Naive B cell (primary cell): ENCODE measurements around the gene GOSR1. TPM values are rescaled to one million over a fixed set of nuclear protein-coding genes. Genes with fewer than 3 reads are reported as not detected.
"Not testable (repeated sequence)": the region's sequence is repeated elsewhere in the genome, so short reads cannot be mapped to it uniquely, and the experiment has no call there.

Experiments
- ATAC-seq, 2 donors: fragments of 150-1000 bp; cut with Tn5 transposase; 2 replicates each; pipeline ENCODE4 v1.10.0; 2021; ENCODE audit warnings: low read depth in 2 of 2, mild to moderate bottlenecking in 2 of 2, moderate library complexity in 2 of 2
- DNase-seq: peaks from one replicate; pipeline ENCODE4 v3.0.0; 2022
- H3K27ac Mint-ChIP-seq, 6 donors: one replicate each; pipeline ENCODE4 v1.8.0; 2020 to 2022; ENCODE audit warnings: mild to moderate bottlenecking in 6 of 6, mixed read lengths in 6 of 6, moderate library complexity in 5 of 6, inconsistent platforms in 2 of 6
- H3K27me3 Mint-ChIP-seq, 3 donors: one replicate each; pipeline ENCODE4 v1.8.0; 2021 to 2022; ENCODE audit warnings: mixed read lengths in 3 of 3, mild to moderate bottlenecking in 1 of 3
- H3K36me3 Mint-ChIP-seq, 2 donors: one replicate each; pipeline ENCODE4 v1.8.0; 2020 to 2022; ENCODE audit warnings: mixed read lengths in 2 of 2, inconsistent platforms in 1 of 2, mild to moderate bottlenecking in 1 of 2
- H3K4me1 Mint-ChIP-seq, 3 donors: one replicate each; pipeline ENCODE4 v1.8.0; 2020 to 2022; ENCODE audit warnings: mixed read lengths in 3 of 3, inconsistent platforms in 1 of 3, mild to moderate bottlenecking in 1 of 3, moderate library complexity in 1 of 3
- H3K4me3 Mint-ChIP-seq, 8 donors: one replicate each; pipeline ENCODE4 v1.8.0; 2020 to 2022; ENCODE audit warnings: mild to moderate bottlenecking in 8 of 8, mixed read lengths in 8 of 8, moderate library complexity in 8 of 8, inconsistent platforms in 2 of 8
- H3K9me3 Mint-ChIP-seq, 7 donors: one replicate each; pipeline ENCODE4 v1.8.0; 2020 to 2022; ENCODE audit warnings: mixed read lengths in 7 of 7, mild to moderate bottlenecking in 5 of 7, inconsistent platforms in 2 of 7, moderate library complexity in 1 of 7
- polyA plus RNA-seq, 6 donors: library from polyadenylated mRNA; unstranded; fragments of 300-500 nt; fragmentation: Illumina TruSeq; gene quantifications; one replicate each; pipeline ENCODE4 v1.2.3, GENCODE V29; 2021; ENCODE audit warnings: low read depth in 6 of 6

GOSR1 gene
- polyA plus RNA-seq, 6 donors from 2014 or later = 61.4 to 85.5 (median 70.3) TPM

- H3K36me3 Mint-ChIP-seq, H3K4me1 Mint-ChIP-seq, ATAC-seq, DNase-seq, H3K9me3 Mint-ChIP-seq, H3K4me3 Mint-ChIP-seq: not testable (repeated sequence)
- H3K27me3 Mint-ChIP-seq = peaks cover 0 to 37% (median 21%) of the 10 kb centered on the region in 3 donors
- peak overlapping the region in 1 of 6 donors; percentile 74 for H3K27ac Mint-ChIP-seq
Measured at GRCh38 chr17:30571404-30571803, 94.2 kb downstream of the GOSR1 start.

- Mint-ChIP-seq H3K27me3 (peaks cover 0 to 37% (median 21%) of the 10 kb centered on the region in 3 donors), H3K36me3 (no peaks in the 10 kb centered on the region), H3K4me3 (no peak overlapping the region), H3K9me3 (no peaks in the 10 kb centered on the region), H3K27ac (peak overlapping the region in 1 of 6 donors; percentile 41), H3K4me1 (no peaks in the 10 kb centered on the region)
- DNase-seq (no peak), ATAC-seq (no peak)
Measured at GRCh38 chr17:30571921-30572320, 94.7 kb downstream of the GOSR1 start.

GRCh38 chr17:30572651-30573554 lies 95.7 kb downstream of the GOSR1 start:
- H3K4me3 Mint-ChIP-seq, ATAC-seq, H3K9me3 Mint-ChIP-seq, DNase-seq, H3K36me3 Mint-ChIP-seq, H3K4me1 Mint-ChIP-seq: not testable (repeated sequence)
- Mint-ChIP-seq H3K27me3 (peaks cover 0 to 34% (median 24%) of the 10 kb centered on the region in 3 donors), H3K27ac (peak overlapping the region in 1 of 6 donors; percentile 26)

DNA sequence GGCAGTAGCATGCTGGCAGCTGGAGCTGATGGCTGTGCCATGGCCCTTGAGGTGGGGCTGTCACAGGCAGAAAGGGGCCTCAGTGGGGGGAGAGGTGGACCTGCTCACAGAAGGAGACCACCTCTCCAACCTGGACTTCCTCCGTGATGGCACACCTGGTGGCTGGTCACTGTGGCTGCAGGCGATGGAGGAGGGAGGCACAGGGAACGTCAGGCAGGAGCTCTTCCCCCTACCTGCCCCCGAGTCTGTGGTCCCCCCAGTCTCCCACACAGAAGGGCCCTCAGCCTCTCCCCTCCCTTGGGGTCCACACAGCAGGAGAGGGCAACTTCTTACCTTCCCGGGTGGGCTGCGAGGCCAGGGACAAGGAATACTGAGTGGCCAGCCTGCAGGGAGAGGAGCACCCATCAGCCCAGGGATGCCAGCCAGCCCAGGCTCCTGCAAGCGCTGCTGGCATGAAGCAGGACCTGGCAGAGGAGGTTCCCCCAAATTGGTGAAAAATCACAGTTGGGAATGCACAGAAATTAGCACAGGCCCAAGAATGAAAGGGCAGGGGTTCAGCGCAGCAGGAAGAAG lies 96.5 kb downstream of the GOSR1 start:
- Mint-ChIP-seq H3K36me3 (no peaks in the 10 kb centered on the region), H3K9me3 (no peaks in the 10 kb centered on the region), H3K4me3 (no peak overlapping the region), H3K27me3 (peaks cover 0 to 30% (median 26%) of the 10 kb centered on the region in 3 donors), H3K4me1 (no peaks in the 10 kb centered on the region), H3K27ac (no peak overlapping the region)
- DNase-seq (no peak), ATAC-seq (no peak)

DNA sequence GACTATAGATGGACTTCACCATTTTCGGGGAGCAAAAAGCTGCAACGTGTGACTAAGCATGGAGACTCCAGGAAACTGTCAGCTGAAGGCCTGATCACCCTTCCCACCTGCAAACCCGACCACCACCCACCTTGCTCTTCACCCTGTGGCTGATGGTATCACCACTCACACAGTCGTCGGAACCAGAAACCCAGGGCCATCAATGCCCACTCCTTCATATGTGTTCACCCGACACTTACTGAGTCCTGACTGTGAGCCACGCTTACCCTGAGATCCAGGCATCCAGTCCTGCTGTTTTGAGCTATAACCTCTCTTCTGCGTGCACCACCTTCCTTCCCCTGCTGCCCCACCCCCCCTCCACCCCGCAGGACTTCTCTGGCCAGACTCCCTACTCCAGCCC lies 97.1 kb downstream of the GOSR1 start:
- peaks cover 0 to 26% (median 19%) of the 10 kb centered on the region in 3 donors for H3K27me3 Mint-ChIP-seq

GRCh38 chr17:30574806-30575205 lies 97.6 kb downstream of the GOSR1 start:
- not testable (repeated sequence) for H3K4me3 Mint-ChIP-seq, DNase-seq, H3K9me3 Mint-ChIP-seq, ATAC-seq, H3K36me3 Mint-ChIP-seq, H3K27ac Mint-ChIP-seq, H3K4me1 Mint-ChIP-seq
- peaks cover 0 to 21% (median 14%) of the 10 kb centered on the region in 3 donors for H3K27me3 Mint-ChIP-seq

More for the DNA sequence above, 97.1 kb downstream of the GOSR1 start:
- not testable (repeated sequence) for H3K27ac Mint-ChIP-seq, H3K4me3 Mint-ChIP-seq, DNase-seq, H3K9me3 Mint-ChIP-seq, H3K4me1 Mint-ChIP-seq, H3K36me3 Mint-ChIP-seq, ATAC-seq

DNA sequence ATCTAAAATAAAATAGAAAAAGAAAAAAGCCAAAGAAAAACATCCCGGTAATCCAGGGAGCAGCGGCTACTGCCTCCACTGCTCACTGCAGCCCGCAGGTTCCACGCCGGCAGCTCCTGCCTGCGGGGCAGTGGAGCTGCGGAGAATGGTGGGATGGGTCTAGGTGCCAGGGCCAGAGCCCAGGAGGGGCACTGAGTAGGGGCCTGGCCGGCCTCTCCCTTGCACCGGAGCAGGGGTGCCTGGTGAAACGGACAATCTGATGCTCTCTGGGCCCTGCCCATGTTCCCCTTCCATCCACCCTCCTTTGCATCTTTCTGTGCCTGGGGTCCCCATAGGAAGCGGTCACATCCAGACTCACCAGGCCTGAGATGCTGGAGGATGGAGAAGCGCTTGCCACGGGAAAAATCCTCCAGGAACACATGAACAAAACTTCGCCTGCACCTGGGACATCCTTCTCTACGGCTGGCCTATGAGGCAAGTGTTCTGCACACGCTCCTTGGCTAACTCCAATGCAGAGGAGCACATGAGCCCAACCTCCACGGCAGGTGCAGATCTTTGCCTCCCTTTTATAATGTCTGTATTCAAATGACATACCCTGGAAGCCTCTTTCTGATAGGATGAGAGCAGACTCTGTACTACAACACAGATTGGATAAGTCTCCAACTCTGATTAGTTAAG lies 98.6 kb downstream of the GOSR1 start:
- H3K27ac Mint-ChIP-seq, ATAC-seq, H3K9me3 Mint-ChIP-seq, DNase-seq, H3K36me3 Mint-ChIP-seq, H3K4me1 Mint-ChIP-seq: not testable (repeated sequence)
- Mint-ChIP-seq H3K27me3 (peaks cover 0 to 19% (median 14%) of the 10 kb centered on the region in 3 donors), H3K4me3 (peak overlapping the region in 1 of 8 donors; percentile 89)

- H3K27me3 Mint-ChIP-seq = peaks cover 0 to 19% (median 14%) of the 10 kb centered on the region in 3 donors
- ATAC-seq (no peak), DNase-seq (peak; percentile 23)
- H3K4me1 Mint-ChIP-seq = no peaks in the 10 kb centered on the region
- H3K27ac Mint-ChIP-seq = peak overlapping the region in 1 of 6 donors; percentile 69
- no peaks in the 10 kb centered on the region for H3K9me3 Mint-ChIP-seq
- peak overlapping the region in 2 of 8 donors; percentile 58 to 89 for H3K4me3 Mint-ChIP-seq
- no peaks in the 10 kb centered on the region for H3K36me3 Mint-ChIP-seq
Measured at GRCh38 chr17:30576326-30576861, 99.2 kb downstream of the GOSR1 start.

Other genes starting within 250 kb of the GOSR1 start
- gene SLC6A4, start 241.7 kb upstream of the GOSR1 start, polyA plus RNA-seq = under 1 TPM in 3 of 6 donors, not detected in 3; 0.10 to 0.16 (median 0.11) TPM
- 1 to 10 TPM in 5 of 6 donors, not detected in 1; 3.8 to 9.1 (median 5.3) TPM for gene BLMH, start 185.5 kb upstream of the GOSR1 start, polyA plus RNA-seq
- gene TMIGD1, start 143.4 kb upstream of the GOSR1 start, polyA plus RNA-seq = not detected
- 10 to 100 TPM in 1 of 6 donors, 1 to 10 TPM in 5; 3.7 to 10.8 (median 5.9) TPM for gene CPD, start 98.5 kb upstream of the GOSR1 start, polyA plus RNA-seq